Dermis lymphatic vessel endothelial cell (primary cell): ENCODE measurements around the gene RBM43. TPM values are rescaled to one million over a fixed set of nuclear protein-coding genes. Genes with fewer than 3 reads are reported as not detected.

Experiments used
- total RNA-seq: library from RNA; depleted of rRNA; stranded (reverse); fragments of >200 nt; gene quantifications from 2 replicates; pipeline ENCODE4 v1.2.1, GENCODE V29; 2014

The RBM43 gene
- 1.2 and 2.1 TPM in 2 replicates for total RNA-seq

GRCh38 chr2:151261231-151261976, at the start of gene RBM43:
Gene RBM43, minus strand, starts transcription at chr2:151261863. Its CDS starts 136 bp downstream, at chr2:151261727.

Other genes with a start within 250 kb of the RBM43 start
- gene NMI, start 27.8 kb upstream of the RBM43 start, total RNA-seq = 12.7 and 14.5 TPM in 2 replicates
- gene TNFAIP6, start 95.7 kb upstream of the RBM43 start, total RNA-seq = 0.33 TPM in 1 of 2 replicates, not detected in the other
- 26.8 and 36.6 TPM in 2 replicates for gene RIF1, start 148.0 kb upstream of the RBM43 start, total RNA-seq